NCI-H82 treated with DMSO at 0.1 percent for 48 hours (cell line): ENCODE data around the gene HVCN1.
"Not testable (repeated sequence)": the region's sequence is repeated elsewhere in the genome, so short reads cannot be mapped to it uniquely, and the experiment has no call there.

Experiments
- DNase-seq: peaks from one replicate; lab custom pipeline; 2025; ENCODE audit not compliant: unreplicated experiment; lab: John Stamatoyannopoulos, UW

The HVCN1 gene

GRCh38 chr12:110688446-110689280, at the start of gene HVCN1:
Gene HVCN1 (minus strand): TSS chr12:110689115. CDS start chr12:110683245, 5,870 bp downstream.
- DNase-seq: no peak

GRCh38 chr12:110737532-110737931, 48.6 kb upstream of the HVCN1 start:
- no peak for DNase-seq

- DNase-seq: not testable (repeated sequence)
Observed at GRCh38 chr12:110737016-110737415, 48.1 kb upstream of the HVCN1 start.

- DNase-seq: no peak
Observed at GRCh38 chr12:110733900-110734299, 45.0 kb upstream of the HVCN1 start.

GRCh38 chr12:110733089-110733715, 44.3 kb upstream of the HVCN1 start:
- DNase-seq: no peak

GRCh38 chr12:110732572-110732971, 43.7 kb upstream of the HVCN1 start:
- no peak for DNase-seq

GRCh38 chr12:110731479-110731878, 42.6 kb upstream of the HVCN1 start:
- DNase-seq: no peak

GRCh38 chr12:110728628-110729027, 39.7 kb upstream of the HVCN1 start:
- no peak for DNase-seq

GRCh38 chr12:110726708-110727369, 37.9 kb upstream of the HVCN1 start:
- DNase-seq: no peak

GRCh38 chr12:110726028-110726427, 37.1 kb upstream of the HVCN1 start:
- DNase-seq: no peak

- DNase-seq: no peak
Observed at GRCh38 chr12:110725267-110725666, 36.4 kb upstream of the HVCN1 start.

- DNase-seq: not testable (repeated sequence)
Observed at GRCh38 chr12:110722892-110723291, 34.0 kb upstream of the HVCN1 start.

- no peak for DNase-seq
Observed at GRCh38 chr12:110721570-110721969, 32.7 kb upstream of the HVCN1 start.

GRCh38 chr12:110720516-110720915, 31.6 kb upstream of the HVCN1 start:
- no peak for DNase-seq

- DNase-seq: no peak
Observed at GRCh38 chr12:110718222-110718908, 29.4 kb upstream of the HVCN1 start.

GRCh38 chr12:110717037-110717436, 28.1 kb upstream of the HVCN1 start:
- no peak for DNase-seq

- no peak for DNase-seq
Observed at GRCh38 chr12:110708917-110709316, 20.0 kb upstream of the HVCN1 start.

- no peak for DNase-seq
Observed at GRCh38 chr12:110705309-110705708, 16.4 kb upstream of the HVCN1 start.

GRCh38 chr12:110704750-110705149, 15.8 kb upstream of the HVCN1 start:
- DNase-seq: no peak

- DNase-seq: no peak
Observed at GRCh38 chr12:110704231-110704630, 15.3 kb upstream of the HVCN1 start.

- no peak for DNase-seq
Observed at GRCh38 chr12:110702081-110702480, 13.2 kb upstream of the HVCN1 start.
